SW480 (cell line): ENCODE data around the gene CRMP1.

Experiments
- DNase-seq: peaks from one replicate; pipeline ENCODE4 v3.0.0-alpha.2; 2016; ENCODE audit warnings: low spot score

Gene CRMP1

GRCh38 chr4:5796976-5797375, 95.9 kb downstream of the CRMP1 start:
- no peak for DNase-seq

- no peak for DNase-seq
Measured at GRCh38 chr4:5795580-5795979, 97.3 kb downstream of the CRMP1 start.

- no peak for DNase-seq
Measured at GRCh38 chr4:5793514-5793913, 99.4 kb downstream of the CRMP1 start.

GRCh38 chr4:5791654-5792053, 101.2 kb downstream of the CRMP1 start:
- no peak for DNase-seq

- no peak for DNase-seq
Measured at GRCh38 chr4:5790546-5790857, 102.4 kb downstream of the CRMP1 start.

- no peak for DNase-seq
Measured at GRCh38 chr4:5789141-5789540, 103.7 kb downstream of the CRMP1 start.

- DNase-seq = no peak
Measured at GRCh38 chr4:5788144-5788543, 104.7 kb downstream of the CRMP1 start.

GRCh38 chr4:5787311-5787710, 105.6 kb downstream of the CRMP1 start:
- DNase-seq = no peak

- DNase-seq = no peak
Measured at GRCh38 chr4:5785806-5786680, 106.8 kb downstream of the CRMP1 start.

GRCh38 chr4:5784960-5785611, 107.8 kb downstream of the CRMP1 start:
- no peak for DNase-seq

GRCh38 chr4:5784021-5784420, 108.9 kb downstream of the CRMP1 start:
- DNase-seq = no peak

GRCh38 chr4:5783486-5783885, 109.4 kb downstream of the CRMP1 start:
- no peak for DNase-seq

- DNase-seq = no peak
Measured at GRCh38 chr4:5782829-5783476, 109.9 kb downstream of the CRMP1 start.

GRCh38 chr4:5781691-5782090, 111.2 kb downstream of the CRMP1 start:
- DNase-seq = no peak

- DNase-seq = no peak
Measured at GRCh38 chr4:5780831-5781480, 111.9 kb downstream of the CRMP1 start.

GRCh38 chr4:5776510-5776909, 116.4 kb downstream of the CRMP1 start:
- DNase-seq = no peak

GRCh38 chr4:5774416-5775036, 118.4 kb downstream of the CRMP1 start:
- DNase-seq = no peak

GRCh38 chr4:5773271-5773555, 119.7 kb downstream of the CRMP1 start:
- DNase-seq = no peak

GRCh38 chr4:5772528-5773270, 120.2 kb downstream of the CRMP1 start:
- DNase-seq = no peak
